NT2/D1 (cell line): ENCODE measurements around the gene C2CD5.

ENCODE experiments used
- YY1 ChIP-seq: IDR thresholded peaks from 2 replicates; pipeline ENCODE4 v1.6.1; 2011; ENCODE audit not compliant: insufficient read length, insufficient read depth
- ZNF274 ChIP-seq: IDR thresholded peaks from 2 replicates; pipeline ENCODE4 v1.6.1; 2011; ENCODE audit warnings: mild to moderate bottlenecking, low read depth, low read length

DNA sequence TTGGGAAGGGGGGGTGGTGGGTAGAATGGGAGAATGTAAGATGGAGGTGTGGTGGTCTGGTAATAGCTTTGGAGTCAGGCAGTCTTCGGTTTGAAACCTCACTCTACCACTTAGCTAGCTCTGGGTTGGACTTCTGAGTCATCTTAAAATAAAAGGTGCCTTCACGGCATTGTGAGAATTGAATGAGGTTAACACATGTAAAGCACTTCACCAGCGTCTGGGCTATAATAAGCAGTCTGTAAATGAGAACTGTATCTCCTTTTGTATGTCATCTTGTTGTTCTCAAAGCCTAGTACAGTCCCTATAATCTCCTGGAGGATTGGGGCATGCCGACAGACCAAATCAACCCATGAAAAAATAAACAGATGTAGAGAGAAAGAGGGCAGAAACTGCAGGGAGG is 11.2 kb downstream of the C2CD5 start:
- no peak for TF ChIP-seq YY1
- no peak for TF ChIP-seq ZNF274
